ENCODE data around the gene BBS1. TPM values are rescaled to one million over a fixed set of nuclear protein-coding genes. Genes with fewer than 3 reads are reported as not detected.

BBS1 gene
- total RNA-seq, 5 donors from 2014 or later (not counting 1 experiment from before 2014, with no cell fraction given) = 17.0 to 41.6 (median 34.9) TPM

DNA sequence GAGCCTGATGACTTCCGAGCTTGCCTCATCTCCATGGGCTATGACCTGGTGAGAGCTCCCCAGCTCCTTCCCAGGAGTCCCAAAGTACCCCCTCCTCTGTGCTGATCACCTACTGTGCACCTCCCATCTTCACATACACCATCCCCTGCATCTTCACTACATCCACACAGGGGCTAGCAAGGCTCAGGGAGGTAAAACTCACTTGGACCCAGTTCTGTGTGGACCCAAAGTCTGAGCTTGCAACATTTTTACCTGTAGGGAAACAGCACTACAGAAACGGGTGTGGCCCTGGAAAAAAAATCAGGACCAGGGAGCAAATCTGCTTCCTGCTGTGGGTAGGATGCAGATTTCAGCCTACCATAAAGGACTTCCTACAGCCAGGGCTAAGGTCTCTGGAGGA lies 51.8 kb downstream of the BBS1 start:
- Histone ChIP-seq H3K4me3 (ENCODE audit: control insufficient read depth in 1 of 2, extremely low read depth in 1 of 2, low read length in 1 of 2) (no peak overlapping the region), H3K4me1 (ENCODE audit: control insufficient read depth in 1 of 2, extremely low read depth in 1 of 2, insufficient read depth in 2 of 2, low read length in 2 of 2) (peaks cover 0 to 6% of the 10 kb centered on the region in 2 experiments), H3K36me3 (ENCODE audit: control insufficient read depth in 2 of 2, extremely low read depth in 1 of 2, insufficient read depth in 1 of 2, low read length in 1 of 2) (no peaks in the 10 kb centered on the region), H3K27me3 (replicated peaks in 1 of 2; ENCODE audit: control insufficient read depth in 2 of 2, extremely low read depth in 1 of 2, insufficient read depth in 2 of 2, low read length in 1 of 2) (peaks cover 0 to 31% of the 10 kb centered on the region in 2 experiments), H3K9me3 (no peaks in the 10 kb centered on the region), H3K27ac (ENCODE audit: low read length) (no peak overlapping the region)
- Mint-ChIP-seq H3K9me3 (no peaks in the 10 kb centered on the region), H3K36me3 (peaks cover 4% of the 10 kb centered on the region), H3K27ac (no peak overlapping the region), H3K4me3 (no peak overlapping the region), H3K27me3 (peaks cover 0 to 11% of the 10 kb centered on the region in 2 donors), H3K4me1 (peaks cover 6 to 15% (median 10%) of the 10 kb centered on the region in 3 donors)
- no peak for ATAC-seq (replicated peaks in 1 of 4)
- no peak for DNase-seq
- ChIA-PET CTCF (interaction anchor here in 1 of 2 donors (1.0 kb wide), 1 partner anchor 16 kb away, joined by 3 read pairs; the partner anchor contains the start of genes ACTN3 and ZDHHC24), POLR2A (no interaction called here)
- 72% methylated on average over 2 of the region's 2 CpGs for WGBS (ENCODE audit: insufficient coverage)

DNA sequence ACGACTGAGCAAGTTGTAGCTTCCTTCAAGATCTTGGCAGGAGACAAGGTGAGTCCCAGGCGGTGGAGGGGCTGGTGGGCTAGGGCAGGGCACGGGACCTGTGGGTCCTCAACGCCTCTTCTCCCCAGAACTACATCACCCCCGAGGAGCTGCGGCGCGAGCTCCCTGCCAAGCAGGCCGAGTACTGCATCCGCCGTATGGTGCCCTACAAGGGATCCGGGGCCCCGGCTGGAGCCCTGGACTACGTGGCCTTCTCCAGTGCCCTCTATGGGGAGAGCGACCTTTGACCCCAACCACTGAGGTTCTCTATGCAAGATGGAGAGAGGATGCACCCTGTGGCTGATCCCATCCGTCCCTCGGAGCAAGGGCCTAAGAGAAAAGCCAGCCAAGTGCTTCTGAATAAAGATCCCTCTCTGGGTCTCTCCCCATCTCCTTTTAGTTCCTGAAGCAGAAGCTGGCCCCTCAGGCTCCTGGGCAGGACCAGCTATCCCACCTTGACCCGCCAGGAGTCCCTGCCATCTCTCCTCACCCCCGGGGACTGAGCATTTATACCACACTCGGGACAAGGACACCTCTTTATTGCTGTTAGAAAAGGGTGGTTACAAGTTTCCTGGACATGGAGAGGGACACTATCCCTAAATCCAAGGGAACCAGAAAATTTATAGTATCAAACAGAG lies 52.6 kb downstream of the BBS1 start:
- no peaks in the 10 kb centered on the region for H3K9me3 ChIP-seq
- Mint-ChIP-seq H3K9me3 (no peaks in the 10 kb centered on the region), H3K4me3 (no peak overlapping the region), H3K36me3 (peaks cover 4% of the 10 kb centered on the region), H3K4me1 (peaks cover 12 to 21% (median 15%) of the 10 kb centered on the region in 3 donors), H3K27ac (no peak overlapping the region), H3K27me3 (peaks cover 0 to 9% of the 10 kb centered on the region in 2 donors)
- DNase-seq = no peak
- CTCF ChIA-PET = interaction anchor here in 1 of 2 donors (0.6 kb wide), 1 partner anchor 41 kb away, joined by 8 read pairs; no protein-coding TSS in a partner anchor
- POLR2A ChIA-PET = no interaction called here
- ATAC-seq (replicated peaks in 1 of 4) = no peak
- no peak overlapping the region for H3K27ac ChIP-seq (ENCODE audit: low read length)
- 90% methylated on average over 9 of the region's 20 CpGs for WGBS (ENCODE audit: insufficient coverage)
- H3K36me3 ChIP-seq (ENCODE audit: control insufficient read depth in 2 of 2, extremely low read depth in 1 of 2, insufficient read depth in 1 of 2, low read length in 1 of 2) = no peaks in the 10 kb centered on the region
- H3K4me3 ChIP-seq (ENCODE audit: control insufficient read depth in 1 of 2, extremely low read depth in 1 of 2, low read length in 1 of 2) = no peak overlapping the region
- H3K27me3 ChIP-seq (replicated peaks in 1 of 2; ENCODE audit: control insufficient read depth in 2 of 2, extremely low read depth in 1 of 2, insufficient read depth in 2 of 2, low read length in 1 of 2) = peaks cover 0 to 32% of the 10 kb centered on the region in 2 experiments
- peaks cover 0 to 14% of the 10 kb centered on the region in 2 experiments for H3K4me1 ChIP-seq (ENCODE audit: control insufficient read depth in 1 of 2, extremely low read depth in 1 of 2, insufficient read depth in 2 of 2, low read length in 2 of 2)

DNA sequence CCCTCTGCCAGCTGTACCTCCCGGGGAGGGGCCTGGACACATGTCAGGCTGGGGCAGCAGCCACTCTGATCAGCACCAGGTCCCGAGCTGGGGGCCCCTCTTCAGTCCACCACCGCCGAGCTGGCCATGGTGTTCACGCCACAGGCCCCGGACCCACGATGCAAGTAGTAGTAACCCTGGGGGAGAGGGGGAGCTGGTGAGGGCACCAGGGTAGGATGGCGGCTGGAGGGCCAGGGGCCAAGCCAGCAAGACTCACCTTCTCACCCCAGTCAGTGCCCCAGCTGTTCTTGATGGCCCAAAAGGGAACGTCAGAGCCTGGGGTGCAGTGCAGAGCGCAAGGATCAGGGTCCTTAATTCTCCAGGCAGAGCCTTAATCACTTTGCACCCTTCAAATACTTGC lies 53.4 kb downstream of the BBS1 start:
- H3K9me3 ChIP-seq = no peaks in the 10 kb centered on the region
- 86% methylated on average over 4 of the region's 10 CpGs for WGBS (ENCODE audit: insufficient coverage)
- no peak overlapping the region for H3K4me3 ChIP-seq (ENCODE audit: control insufficient read depth in 1 of 2, extremely low read depth in 1 of 2, low read length in 1 of 2)
- Mint-ChIP-seq H3K27me3 (peaks cover 0 to 6% of the 10 kb centered on the region in 2 donors), H3K36me3 (peaks cover 4% of the 10 kb centered on the region), H3K27ac (no peak overlapping the region), H3K4me3 (no peak overlapping the region), H3K4me1 (peaks cover 12 to 21% (median 17%) of the 10 kb centered on the region in 3 donors), H3K9me3 (no peaks in the 10 kb centered on the region)
- CTCF ChIA-PET = no interaction called here
- POLR2A ChIA-PET = no interaction called here
- ATAC-seq (replicated peaks in 1 of 4) = no peak
- DNase-seq = no peak
- H3K27ac ChIP-seq (ENCODE audit: low read length) = no peak overlapping the region
- H3K36me3 ChIP-seq (ENCODE audit: control insufficient read depth in 2 of 2, extremely low read depth in 1 of 2, insufficient read depth in 1 of 2, low read length in 1 of 2) = no peaks in the 10 kb centered on the region
- peaks cover 0 to 16% of the 10 kb centered on the region in 2 experiments for H3K4me1 ChIP-seq (ENCODE audit: control insufficient read depth in 1 of 2, extremely low read depth in 1 of 2, insufficient read depth in 2 of 2, low read length in 2 of 2)
- peaks cover 0 to 26% of the 10 kb centered on the region in 2 experiments for H3K27me3 ChIP-seq (replicated peaks in 1 of 2; ENCODE audit: control insufficient read depth in 2 of 2, extremely low read depth in 1 of 2, insufficient read depth in 2 of 2, low read length in 1 of 2)

DNA sequence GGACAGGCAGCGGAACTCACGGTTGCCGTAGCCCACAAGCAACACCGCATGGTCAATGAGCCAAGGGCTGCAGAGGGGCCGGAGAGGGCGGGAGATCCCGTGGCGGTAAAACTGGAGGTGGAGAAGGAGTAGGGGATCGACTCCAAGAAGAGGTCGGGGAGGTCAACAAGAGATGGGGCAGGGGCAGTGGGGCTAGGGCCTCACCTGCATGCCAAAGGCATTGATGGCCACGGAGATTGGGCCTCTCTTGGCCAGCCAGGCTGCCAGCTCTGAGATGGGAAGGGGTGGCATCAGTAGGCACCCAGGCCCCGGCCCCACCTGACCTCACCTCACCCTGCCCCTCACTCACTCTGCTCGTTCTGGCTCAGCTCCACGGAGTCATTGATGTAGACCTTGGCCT lies 54.1 kb downstream of the BBS1 start:
- no peak for ATAC-seq (replicated peaks in 1 of 4)
- POLR2A ChIA-PET = no interaction called here
- Mint-ChIP-seq H3K36me3 (peaks cover 4% of the 10 kb centered on the region), H3K9me3 (no peaks in the 10 kb centered on the region), H3K4me3 (peak overlapping the region in 1 of 3 donors; percentile 17), H3K27ac (no peak overlapping the region), H3K27me3 (peaks cover 0 to 5% of the 10 kb centered on the region in 2 donors), H3K4me1 (peaks cover 11 to 16% (median 14%) of the 10 kb centered on the region in 3 donors)
- Histone ChIP-seq H3K27me3 (replicated peaks in 1 of 2; ENCODE audit: control insufficient read depth in 2 of 2, extremely low read depth in 1 of 2, insufficient read depth in 2 of 2, low read length in 1 of 2) (peaks cover 0 to 19% of the 10 kb centered on the region in 2 experiments), H3K36me3 (ENCODE audit: control insufficient read depth in 2 of 2, extremely low read depth in 1 of 2, insufficient read depth in 1 of 2, low read length in 1 of 2) (no peaks in the 10 kb centered on the region), H3K4me1 (ENCODE audit: control insufficient read depth in 1 of 2, extremely low read depth in 1 of 2, insufficient read depth in 2 of 2, low read length in 2 of 2) (peaks cover 0 to 14% of the 10 kb centered on the region in 2 experiments), H3K27ac (ENCODE audit: low read length) (no peak overlapping the region), H3K4me3 (ENCODE audit: control insufficient read depth in 1 of 2, extremely low read depth in 1 of 2, low read length in 1 of 2) (no peak overlapping the region), H3K9me3 (no peaks in the 10 kb centered on the region)
- no peak for DNase-seq
- CTCF ChIA-PET = interaction anchor here in 1 of 2 donors (0.5 kb wide), 1 partner anchor 95 kb away, joined by 4 read pairs; no protein-coding TSS in a partner anchor
- 93% methylated on average over 10 of the region's 14 CpGs for WGBS (ENCODE audit: insufficient coverage)

DNA sequence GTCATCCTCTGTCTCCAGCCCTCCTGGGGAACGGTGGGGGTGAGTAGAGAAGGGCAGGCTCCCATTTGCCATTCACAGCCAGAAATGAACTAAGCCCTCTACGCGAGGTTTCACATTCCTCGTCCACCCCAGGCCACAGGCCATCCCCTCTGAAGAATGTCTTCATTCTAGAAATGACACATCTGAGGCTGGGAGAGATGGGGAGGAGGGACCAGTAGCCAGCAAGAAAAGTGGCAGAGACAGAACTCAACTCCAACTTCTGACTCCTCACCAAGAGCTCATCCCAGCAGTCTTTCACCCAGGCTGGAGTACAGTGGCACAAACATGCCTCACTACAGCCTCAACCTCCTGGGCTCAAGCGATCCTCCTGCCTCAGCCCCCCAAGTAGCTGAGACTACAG lies 54.5 kb downstream of the BBS1 start:
- Mint-ChIP-seq H3K36me3 (peaks cover 4% of the 10 kb centered on the region), H3K4me3 (no peak overlapping the region), H3K27ac (no peak overlapping the region), H3K27me3 (peaks cover 0 to 5% of the 10 kb centered on the region in 2 donors), H3K4me1 (peaks cover 11 to 16% (median 14%) of the 10 kb centered on the region in 3 donors), H3K9me3 (no peaks in the 10 kb centered on the region)
- ATAC-seq (replicated peaks in 1 of 4) (no peak), DNase-seq (no peak)
- Histone ChIP-seq H3K4me1 (ENCODE audit: control insufficient read depth in 1 of 2, extremely low read depth in 1 of 2, insufficient read depth in 2 of 2, low read length in 2 of 2) (peaks cover 0 to 14% of the 10 kb centered on the region in 2 experiments), H3K9me3 (no peaks in the 10 kb centered on the region), H3K4me3 (ENCODE audit: control insufficient read depth in 1 of 2, extremely low read depth in 1 of 2, low read length in 1 of 2) (no peak overlapping the region), H3K36me3 (ENCODE audit: control insufficient read depth in 2 of 2, extremely low read depth in 1 of 2, insufficient read depth in 1 of 2, low read length in 1 of 2) (no peaks in the 10 kb centered on the region), H3K27ac (ENCODE audit: low read length) (no peak overlapping the region), H3K27me3 (replicated peaks in 1 of 2; ENCODE audit: control insufficient read depth in 2 of 2, extremely low read depth in 1 of 2, insufficient read depth in 2 of 2, low read length in 1 of 2) (peaks cover 0 to 16% of the 10 kb centered on the region in 2 experiments)
- no CpG with 5 or more reads among the region's 5 CpGs for WGBS (ENCODE audit: insufficient coverage)
- ChIA-PET POLR2A (no interaction called here), CTCF (no interaction called here)

DNA sequence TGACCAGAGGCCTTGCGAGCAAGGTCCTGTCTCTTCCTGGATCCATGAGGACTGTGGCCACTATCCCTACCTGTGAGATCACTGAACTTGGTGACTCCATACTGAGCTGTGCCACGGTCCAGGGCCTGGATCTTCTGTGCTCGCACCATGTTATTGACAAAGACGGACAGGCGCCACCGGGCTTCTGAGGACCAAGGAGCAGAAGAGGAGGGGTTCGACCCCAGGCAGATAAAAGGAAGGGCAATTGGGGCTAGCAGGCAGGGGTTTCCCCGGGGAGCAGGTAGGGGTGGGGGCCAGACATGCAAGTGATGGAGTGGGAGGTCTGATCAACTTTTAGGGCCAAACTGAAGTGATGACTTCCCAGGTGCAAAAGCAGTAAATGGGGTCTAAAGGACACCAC lies 55.8 kb downstream of the BBS1 start:
- Mint-ChIP-seq H3K27me3 (peaks cover 3 to 5% of the 10 kb centered on the region in 2 donors), H3K36me3 (peaks cover 4% of the 10 kb centered on the region), H3K4me1 (peaks cover 11 to 16% (median 14%) of the 10 kb centered on the region in 3 donors), H3K9me3 (no peaks in the 10 kb centered on the region), H3K27ac (no peak overlapping the region), H3K4me3 (peak overlapping the region in 1 of 3 donors; percentile 74)
- 94% methylated on average over 8 of the region's 8 CpGs for WGBS (ENCODE audit: insufficient coverage)
- H3K9me3 ChIP-seq = no peaks in the 10 kb centered on the region
- POLR2A ChIA-PET = no interaction called here
- no peak for DNase-seq
- peaks cover 0 to 12% of the 10 kb centered on the region in 2 experiments for H3K27me3 ChIP-seq (replicated peaks in 1 of 2; ENCODE audit: control insufficient read depth in 2 of 2, extremely low read depth in 1 of 2, insufficient read depth in 2 of 2, low read length in 1 of 2)
- no peak overlapping the region for H3K4me3 ChIP-seq (ENCODE audit: control insufficient read depth in 1 of 2, extremely low read depth in 1 of 2, low read length in 1 of 2)
- H3K4me1 ChIP-seq (ENCODE audit: control insufficient read depth in 1 of 2, extremely low read depth in 1 of 2, insufficient read depth in 2 of 2, low read length in 2 of 2) = peaks cover 0 to 14% of the 10 kb centered on the region in 2 experiments
- no peaks in the 10 kb centered on the region for H3K36me3 ChIP-seq (ENCODE audit: control insufficient read depth in 2 of 2, extremely low read depth in 1 of 2, insufficient read depth in 1 of 2, low read length in 1 of 2)
- CTCF ChIA-PET = no interaction called here
- H3K27ac ChIP-seq (ENCODE audit: low read length) = no peak overlapping the region
- ATAC-seq (replicated peaks in 1 of 4) = no peak
